PC-9 (cell line): ENCODE measurements around the gene ATP6V0B. TPM values are rescaled to one million over a fixed set of nuclear protein-coding genes. Genes with fewer than 3 reads are reported as not detected.

ENCODE experiments used
- BruUV-seq: library from RNA; stranded (reverse); fragments of 400-500 nt; replicated peaks from 2 replicates; lab custom pipeline; 2021; lab: Mats Ljungman, UMichigan
- CTCF ChIA-PET: fragments of 300-600 bp; sonication (Branson Sonifier 250); formaldehyde crosslinking; loops from one replicate; lab custom pipeline; 2022; ENCODE audit warnings: antibody characterized with exemption; lab: Charles Lee
- POLR2A ChIA-PET: fragments of 300-600 bp; sonication (Branson Sonifier 250); formaldehyde crosslinking; loops from one replicate; lab custom pipeline; 2022; ENCODE audit warnings: antibody characterized with exemption; ENCODE audit not compliant: unreplicated experiment; lab: Charles Lee
- DNase-seq, 2 experiments: peaks; one replicate each; pipeline versions ENCODE4 v3.0.0 to v3.0.0-alpha.2; 2015 to 2022; ENCODE audit warnings: mixed read lengths in 1 of 2
- H2AFZ ChIP-seq: fragments of 200-600 bp; sonication (generic); 2 replicates; pipeline ENCODE4 v1.8.1; 2017; ENCODE audit warnings: antibody characterized with exemption
- H3F3A ChIP-seq: fragments of 200-600 bp; sonication (generic); 2 replicates; pipeline ENCODE4 v1.8.1; 2017; ENCODE audit warnings: antibody characterized with exemption, mild to moderate bottlenecking, low read depth; ENCODE audit not compliant: insufficient read depth
- H3K27ac ChIP-seq: fragments of 200-600 bp; sonication (generic); 2 replicates; pipeline ENCODE4 v1.6.1; 2016; ENCODE audit warnings: mixed run types
- H3K27me3 ChIP-seq: fragments of 200-600 bp; sonication (generic); 2 replicates; pipeline ENCODE4 v1.6.1; 2016; ENCODE audit warnings: low read depth, mixed run types; ENCODE audit not compliant: insufficient read depth
- H3K36me3 ChIP-seq: fragments of 200-600 bp; sonication (generic); 2 replicates; pipeline ENCODE4 v1.6.1; 2016; ENCODE audit warnings: low read depth, mixed run types
- H3K4me1 ChIP-seq: fragments of 200-600 bp; sonication (generic); replicated peaks from 2 replicates; pipeline ENCODE4 v1.6.1; 2016; ENCODE audit warnings: mixed run types; ENCODE audit not compliant: insufficient read depth
- H3K4me2 ChIP-seq: fragments of 200-600 bp; sonication (generic); 2 replicates; pipeline ENCODE4 v1.6.1; 2017; ENCODE audit warnings: mixed run types
- H3K4me3 ChIP-seq: fragments of 200-600 bp; sonication (generic); 2 replicates; pipeline ENCODE4 v1.6.1; 2016; ENCODE audit warnings: mixed run types
- H3K79me2 ChIP-seq: fragments of 200-600 bp; sonication (generic); 2 replicates; pipeline ENCODE4 v1.6.1; 2017; ENCODE audit warnings: low read depth, mixed run types
- H3K9me2 ChIP-seq: fragments of 200-600 bp; sonication (generic); 2 replicates; pipeline ENCODE4 v1.8.1; 2017; ENCODE audit warnings: mild to moderate bottlenecking; ENCODE audit not compliant: insufficient read depth
- H3K9me3 ChIP-seq: fragments of 200-600 bp; sonication (generic); 2 replicates; pipeline ENCODE4 v1.8.1; 2016; ENCODE audit warnings: low read depth; ENCODE audit not compliant: insufficient read depth
- H4K20me1 ChIP-seq: fragments of 200-600 bp; sonication (generic); 2 replicates; pipeline ENCODE4 v1.8.1; 2017; ENCODE audit not compliant: insufficient read depth
- EZH2 ChIP-seq: fragments of 200-600 bp; sonication (generic); IDR thresholded peaks from 2 replicates; pipeline ENCODE4 v1.8.0; 2017; ENCODE audit warnings: antibody characterized with exemption, low read depth
- intact Hi-C: fragments of 100-400 bp; cut with micrococcal nuclease; formaldehyde crosslinking; loops from one replicate; pipeline ENCODE4 v1.10.0; 2022; ENCODE audit not compliant: unreplicated experiment
- total RNA-seq: library from RNA; stranded (reverse); gene quantifications from 2 replicates; pipeline ENCODE4 v1.2.3, GENCODE V29; 2021
- TF ChIP-seq, protein P1 (sequence below): fragments of 200-600 bp; sonication (generic); conservative IDR thresholded peaks from 2 replicates; pipeline ENCODE4 v1.6.1; 2017; ENCODE audit warnings: mixed run types, antibody characterized with exemption, mild to moderate bottlenecking, moderate library complexity

The ATP6V0B gene
- total RNA-seq, 1 experiment from 2014 or later = 125 TPM

DNA sequence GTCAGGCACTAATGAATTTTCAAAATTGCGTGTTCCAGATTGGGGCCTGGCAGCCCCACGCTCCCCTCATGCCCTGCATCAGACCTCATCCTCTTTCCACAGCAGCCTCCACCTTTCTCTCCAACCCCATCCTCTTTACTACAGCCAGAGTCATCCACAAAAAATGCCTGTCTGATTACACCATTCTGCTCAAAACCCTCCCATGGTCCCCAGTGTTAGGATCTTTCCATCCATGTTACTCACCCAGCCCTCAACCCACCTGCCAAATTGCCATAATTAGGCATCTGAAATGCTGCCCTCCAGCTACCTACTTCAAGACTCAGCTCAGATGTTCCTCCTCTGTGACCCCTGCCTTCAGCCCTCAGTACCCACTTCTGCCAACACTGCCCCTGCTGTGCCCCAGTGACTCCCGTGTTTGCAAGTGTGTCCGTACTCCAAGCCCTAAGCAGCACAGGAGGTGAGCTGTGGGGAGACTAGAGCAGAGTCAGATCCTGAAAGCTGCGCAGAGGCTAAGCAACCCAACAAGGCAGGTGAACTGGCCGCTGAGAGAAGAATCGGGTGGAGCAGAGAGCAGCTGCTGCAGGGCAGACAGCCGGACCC is 41.9 kb upstream of the ATP6V0B start:
- Histone ChIP-seq H2AFZ (peak overlapping the region; percentile 85), H3K36me3 (no peaks in the 10 kb centered on the region), H3K79me2 (0 out of 2 replicates have a peak, but pooled peaks cover 7% of the 10 kb centered on the region), H3K9me2 (no peaks in the 10 kb centered on the region), H3K27me3 (no peaks in the 10 kb centered on the region), H3K27ac (peak overlapping the region; percentile 84), H3F3A (peaks cover 46% of the 10 kb centered on the region; the same call in 1 of the 2 replicates), H3K4me1 (peaks cover 49% of the 10 kb centered on the region), H3K4me2 (peak overlapping the region; percentile 95), H3K9me3 (peaks cover 2% of the 10 kb centered on the region; the same call in 1 of the 2 replicates), H4K20me1 (no peaks in the 10 kb centered on the region), H3K4me3 (peak overlapping the region; percentile 90)
- TF ChIP-seq, protein P1, sequence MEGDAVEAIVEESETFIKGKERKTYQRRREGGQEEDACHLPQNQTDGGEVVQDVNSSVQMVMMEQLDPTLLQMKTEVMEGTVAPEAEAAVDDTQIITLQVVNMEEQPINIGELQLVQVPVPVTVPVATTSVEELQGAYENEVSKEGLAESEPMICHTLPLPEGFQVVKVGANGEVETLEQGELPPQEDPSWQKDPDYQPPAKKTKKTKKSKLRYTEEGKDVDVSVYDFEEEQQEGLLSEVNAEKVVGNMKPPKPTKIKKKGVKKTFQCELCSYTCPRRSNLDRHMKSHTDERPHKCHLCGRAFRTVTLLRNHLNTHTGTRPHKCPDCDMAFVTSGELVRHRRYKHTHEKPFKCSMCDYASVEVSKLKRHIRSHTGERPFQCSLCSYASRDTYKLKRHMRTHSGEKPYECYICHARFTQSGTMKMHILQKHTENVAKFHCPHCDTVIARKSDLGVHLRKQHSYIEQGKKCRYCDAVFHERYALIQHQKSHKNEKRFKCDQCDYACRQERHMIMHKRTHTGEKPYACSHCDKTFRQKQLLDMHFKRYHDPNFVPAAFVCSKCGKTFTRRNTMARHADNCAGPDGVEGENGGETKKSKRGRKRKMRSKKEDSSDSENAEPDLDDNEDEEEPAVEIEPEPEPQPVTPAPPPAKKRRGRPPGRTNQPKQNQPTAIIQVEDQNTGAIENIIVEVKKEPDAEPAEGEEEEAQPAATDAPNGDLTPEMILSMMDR = no peak
- TF ChIP-seq EZH2 = no peak
- peak in 1 of 2 experiments; percentile 66 for DNase-seq
- POLR2A ChIA-PET = interaction anchor here (0.6 to 0.9 kb wide), 2 partner anchors 43 to 149 kb away, joined by 4 to 11 read pairs; no protein-coding TSS in a partner anchor
- CTCF ChIA-PET = interaction anchor here (0.6 to 4.0 kb wide), 6 partner anchors 9 to 168 kb away, joined by 3 to 185 read pairs (median 4); partner anchors contain the start of gene DPH2
- BruUV-seq = TSS peak; percentile 41
- intact Hi-C loops = loop anchor here (1.0 kb wide), 1 partner anchor 396 kb away; no protein-coding TSS in a partner anchor

DNA sequence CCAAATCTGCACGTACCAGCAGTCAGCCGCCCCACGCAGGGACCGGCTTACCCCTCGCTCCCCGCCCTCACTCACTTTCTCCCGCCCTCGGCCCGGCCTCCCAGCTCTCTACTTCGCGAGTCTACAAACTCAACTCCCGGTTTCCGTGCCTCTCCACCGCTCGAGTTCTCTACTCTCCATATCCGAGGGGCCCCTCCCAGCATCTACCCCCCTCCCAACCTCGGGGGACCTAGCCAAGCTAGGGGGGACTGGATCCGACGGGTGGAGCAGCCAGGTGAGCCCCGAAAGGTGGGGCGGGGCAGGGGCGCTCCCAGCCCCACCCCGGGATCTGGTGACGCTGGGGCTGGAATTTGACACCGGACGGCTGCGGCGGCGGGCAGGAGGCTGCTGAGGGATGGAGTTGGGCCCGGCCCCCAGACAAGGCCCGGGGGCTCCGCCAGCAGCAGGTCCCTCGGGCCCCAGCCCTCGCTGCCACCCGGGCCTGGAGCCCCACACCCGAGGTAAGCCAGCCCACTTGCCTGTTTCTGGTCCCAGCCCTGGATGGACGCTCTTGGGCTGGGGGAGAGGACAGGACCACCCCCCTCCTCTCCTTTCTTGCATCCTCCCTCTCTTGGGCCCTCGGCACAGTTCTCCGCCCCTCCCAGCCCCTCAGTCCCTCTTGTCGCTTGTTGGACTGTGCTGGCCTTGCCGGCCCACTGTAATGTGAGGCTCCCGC is 41.2 kb upstream of the ATP6V0B start, which contains the start of gene ARTN:
Gene ARTN (plus strand): TSS at position 416 of the 715 bp plus-strand sequence. CDS start 1,856 bp downstream, outside the sequence.
- peak; percentile 62 to 80 for DNase-seq
- H3K79me2 ChIP-seq = 0 out of 2 replicates have a peak, but pooled peaks cover 7% of the 10 kb centered on the region

More for the DNA sequence above, 41.2 kb upstream of the ATP6V0B start, which contains the start of gene ARTN:
- H3K4me2 ChIP-seq = peak within 1 kb of the TSS; percentile 95
- no peaks in the 10 kb centered on the region for H3K9me2 ChIP-seq
- H3F3A ChIP-seq = peaks cover 46% of the 10 kb centered on the region; the same call in 1 of the 2 replicates
- ChIA-PET POLR2A (interaction anchor here (0.6 to 1.3 kb wide), 5 partner anchors 42 to 225 kb away, joined by 3 to 11 read pairs (median 4); no protein-coding TSS in a partner anchor), CTCF (interaction anchor here (0.6 to 4.0 kb wide), 13 partner anchors 10 to 172 kb away, joined by 3 to 185 read pairs (median 4); partner anchors contain the start of gene DPH2)
- no TSS peak for BruUV-seq
- peaks cover 49% of the 10 kb centered on the region for H3K4me1 ChIP-seq
- H3K9me3 ChIP-seq = peaks cover 2% of the 10 kb centered on the region; the same call in 1 of the 2 replicates
- no peaks in the 10 kb centered on the region for H3K27me3 ChIP-seq
- TF ChIP-seq EZH2 = no peak
- TF ChIP-seq, protein P1 = no peak
- H3K36me3 ChIP-seq = no peaks in the 10 kb centered on the region
- no peaks in the 10 kb centered on the region for H4K20me1 ChIP-seq
- peak within 1 kb of the TSS; percentile 85 for H2AFZ ChIP-seq
- H3K27ac ChIP-seq = peak within 1 kb of the TSS; percentile 84
- intact Hi-C loops = loop anchor here (1.0 to 2.0 kb wide), 8 partner anchors 75 to 707 kb away; partner anchors contain the start of gene ST3GAL3
- H3K4me3 ChIP-seq = peak within 1 kb of the TSS; percentile 90
